Peyer's patch (tissue), 4 donors: ENCODE results near the gene DENND1B. TPM values are rescaled to one million over a fixed set of nuclear protein-coding genes. Genes with fewer than 3 reads are reported as not detected.

Experiments used
- DNase-seq, 3 donors: peaks; one replicate each; pipeline ENCODE4 v3.0.0-alpha.2; 2017 to 2019
- H3K27ac ChIP-seq, 4 donors: fragments of 200-600 bp; sonication (generic); one replicate each; pipeline ENCODE4 v1.5.1; 2016 to 2019
- H3K27me3 ChIP-seq, 2 donors: fragments of 200-600 bp; sonication (generic); one replicate each; pipeline ENCODE4 v1.5.1; 2019
- H3K36me3 ChIP-seq, 3 donors: fragments of 200-600 bp; sonication (generic); one replicate each; pipeline ENCODE4 v1.5.1; 2016 to 2019
- H3K4me1 ChIP-seq, 4 donors: fragments of 200-600 bp; sonication (generic); one replicate each; pipeline ENCODE4 v1.5.1; 2016 to 2019
- H3K4me3 ChIP-seq, 4 donors: fragments of 200-600 bp; sonication (generic); 1 replicate in 3 of 4; 2 replicates in 1 of 4; pipeline ENCODE4 v1.5.1; 2016 to 2019; ENCODE audit warnings: mild to moderate bottlenecking in 1 of 4
- H3K9me3 ChIP-seq, 4 donors: fragments of 200-600 bp; sonication (generic); one replicate each; pipeline ENCODE4 v1.5.1; 2016 to 2019; ENCODE audit warnings: mild to moderate bottlenecking in 1 of 4
- POLR2A ChIP-seq, 2 donors: fragments of 450-650 bp; IDR thresholded peaks; one replicate each; pipeline ENCODE4 v1.5.1; 2017; ENCODE audit warnings: antibody characterized with exemption in 2 of 2, mild to moderate bottlenecking in 2 of 2, moderate library complexity in 2 of 2
- total RNA-seq, 4 donors: library from RNA; depleted of rRNA; stranded (reverse); fragments of >200 nt; gene quantifications; one replicate each; pipeline ENCODE4 v1.1.0, GENCODE V29; 2016
- TF ChIP-seq, protein P1 (sequence below), 6 experiments: fragments of 450-650 bp in 4 of 6; fragments of 200-600 bp in 2 of 6; sonication (generic) in 1 of 6; IDR thresholded peaks; one replicate each; pipeline ENCODE4 v1.5.1; 2017 to 2019; ENCODE audit warnings: antibody characterized with exemption in 6 of 6, mild to moderate bottlenecking in 3 of 6, moderate library complexity in 1 of 6

The DENND1B gene
- total RNA-seq, 4 donors from 2014 or later: 46.2 to 84.2 (median 69.3) TPM

DNA sequence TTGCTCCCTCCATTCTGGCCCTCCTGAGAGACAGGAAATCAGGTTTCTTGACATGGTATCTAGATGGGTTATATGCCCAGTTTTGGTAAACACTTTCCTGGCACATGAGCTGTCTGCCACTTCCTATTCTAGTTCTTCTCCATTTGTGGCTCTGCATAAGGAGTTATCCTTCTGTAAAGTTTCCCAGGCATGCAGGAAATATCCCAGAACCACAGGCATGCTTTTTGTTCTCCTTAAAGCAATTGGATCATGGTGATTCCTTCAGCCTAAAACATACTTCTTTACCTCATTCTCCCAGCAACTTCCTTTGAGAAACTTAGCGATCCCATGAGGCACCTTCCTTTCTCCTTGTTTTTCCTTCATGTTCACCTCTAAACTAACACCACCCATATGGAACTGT is 307.4 kb downstream of the DENND1B start:
- TF ChIP-seq POLR2A (IDR thresholded peaks at IDR 0.05): no peak
- TF ChIP-seq, protein P1, sequence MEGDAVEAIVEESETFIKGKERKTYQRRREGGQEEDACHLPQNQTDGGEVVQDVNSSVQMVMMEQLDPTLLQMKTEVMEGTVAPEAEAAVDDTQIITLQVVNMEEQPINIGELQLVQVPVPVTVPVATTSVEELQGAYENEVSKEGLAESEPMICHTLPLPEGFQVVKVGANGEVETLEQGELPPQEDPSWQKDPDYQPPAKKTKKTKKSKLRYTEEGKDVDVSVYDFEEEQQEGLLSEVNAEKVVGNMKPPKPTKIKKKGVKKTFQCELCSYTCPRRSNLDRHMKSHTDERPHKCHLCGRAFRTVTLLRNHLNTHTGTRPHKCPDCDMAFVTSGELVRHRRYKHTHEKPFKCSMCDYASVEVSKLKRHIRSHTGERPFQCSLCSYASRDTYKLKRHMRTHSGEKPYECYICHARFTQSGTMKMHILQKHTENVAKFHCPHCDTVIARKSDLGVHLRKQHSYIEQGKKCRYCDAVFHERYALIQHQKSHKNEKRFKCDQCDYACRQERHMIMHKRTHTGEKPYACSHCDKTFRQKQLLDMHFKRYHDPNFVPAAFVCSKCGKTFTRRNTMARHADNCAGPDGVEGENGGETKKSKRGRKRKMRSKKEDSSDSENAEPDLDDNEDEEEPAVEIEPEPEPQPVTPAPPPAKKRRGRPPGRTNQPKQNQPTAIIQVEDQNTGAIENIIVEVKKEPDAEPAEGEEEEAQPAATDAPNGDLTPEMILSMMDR (IDR thresholded peaks at IDR 0.05): no peak
- no peaks in the 10 kb centered on the region for H3K36me3 ChIP-seq

DNA sequence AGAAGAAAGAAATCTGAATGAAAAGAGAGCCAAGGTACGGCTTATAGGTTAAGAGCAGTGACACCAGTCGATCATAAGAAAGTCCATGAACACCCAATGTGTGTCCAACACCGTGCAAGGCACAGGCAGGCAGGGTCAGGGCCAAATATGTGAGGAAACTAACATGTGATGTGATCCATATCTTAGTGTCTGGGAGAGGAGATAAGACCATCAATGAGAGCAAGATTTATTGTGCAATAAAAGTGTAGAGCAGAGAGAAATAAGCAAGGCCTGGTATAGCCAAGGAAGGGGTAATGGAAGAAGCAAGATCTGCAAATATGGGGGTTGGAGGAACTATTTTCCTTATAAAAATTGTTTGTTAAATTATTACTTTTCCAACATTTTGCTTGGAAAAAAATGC is 308.5 kb downstream of the DENND1B start:
- H3K4me1 ChIP-seq: peaks cover 0 to 19% (median 0%) of the 10 kb centered on the region in 4 donors
- no peaks in the 10 kb centered on the region for H3K27me3 ChIP-seq
- H3K27ac ChIP-seq: no peak overlapping the region
- TF ChIP-seq, protein P1 (IDR thresholded peaks at IDR 0.05): no peak
- no peak for TF ChIP-seq POLR2A (IDR thresholded peaks at IDR 0.05)
- H3K9me3 ChIP-seq: no peaks in the 10 kb centered on the region
- no peak for DNase-seq
- no peak overlapping the region for H3K4me3 ChIP-seq
- no peaks in the 10 kb centered on the region for H3K36me3 ChIP-seq

More for the DNA sequence above, 307.4 kb downstream of the DENND1B start:
- peaks cover 0 to 19% (median 0%) of the 10 kb centered on the region in 4 donors for H3K4me1 ChIP-seq
- H3K27me3 ChIP-seq: no peaks in the 10 kb centered on the region
- no peak for DNase-seq
- no peaks in the 10 kb centered on the region for H3K9me3 ChIP-seq
- H3K4me3 ChIP-seq: no peak overlapping the region
- no peak overlapping the region for H3K27ac ChIP-seq

DNA sequence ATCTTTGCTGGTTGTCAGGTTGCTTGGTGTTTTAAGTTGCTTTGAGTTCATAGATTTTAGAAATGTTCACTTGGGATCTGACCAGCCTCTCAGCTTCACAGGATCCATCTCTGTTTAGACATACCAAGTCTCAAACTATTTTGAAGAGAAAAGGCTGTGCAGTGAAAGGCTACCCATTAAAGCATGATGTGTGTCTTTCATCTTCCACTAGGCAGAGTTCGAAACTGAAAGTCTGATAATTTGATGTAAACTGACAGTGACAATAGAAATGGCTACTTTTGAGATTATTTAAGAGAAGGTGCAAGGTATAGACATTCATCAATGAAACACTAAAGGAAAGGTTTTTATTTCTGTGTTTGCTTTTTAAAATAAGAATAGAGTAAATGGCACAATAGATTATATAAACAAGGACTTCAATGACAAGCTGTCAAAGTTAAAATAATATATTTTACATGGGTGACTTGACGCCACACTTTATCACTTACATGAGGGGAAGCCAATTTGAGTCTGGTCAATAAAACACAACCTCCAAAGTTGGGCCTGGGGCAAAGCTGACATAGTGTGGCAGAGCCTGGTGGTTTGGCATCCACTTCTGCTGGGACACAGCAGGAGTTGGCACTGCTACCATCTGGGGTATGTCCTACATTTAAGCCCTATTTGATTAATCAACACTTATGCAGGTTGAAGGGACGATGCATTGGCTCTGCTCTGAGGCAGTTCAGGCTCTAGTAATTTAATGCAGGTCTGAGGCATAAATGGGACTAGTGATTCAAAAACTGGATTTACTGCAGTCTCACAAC is 309.6 kb downstream of the DENND1B start:
- Histone ChIP-seq H3K27me3 (no peaks in the 10 kb centered on the region), H3K9me3 (no peaks in the 10 kb centered on the region), H3K36me3 (no peaks in the 10 kb centered on the region), H3K4me1 (peaks cover 0 to 19% (median 0%) of the 10 kb centered on the region in 4 donors), H3K27ac (no peak overlapping the region), H3K4me3 (no peak overlapping the region)
- DNase-seq: no peak
- TF ChIP-seq, protein P1 (IDR thresholded peaks at IDR 0.05): no peak
- no peak for TF ChIP-seq POLR2A (IDR thresholded peaks at IDR 0.05)

DNA sequence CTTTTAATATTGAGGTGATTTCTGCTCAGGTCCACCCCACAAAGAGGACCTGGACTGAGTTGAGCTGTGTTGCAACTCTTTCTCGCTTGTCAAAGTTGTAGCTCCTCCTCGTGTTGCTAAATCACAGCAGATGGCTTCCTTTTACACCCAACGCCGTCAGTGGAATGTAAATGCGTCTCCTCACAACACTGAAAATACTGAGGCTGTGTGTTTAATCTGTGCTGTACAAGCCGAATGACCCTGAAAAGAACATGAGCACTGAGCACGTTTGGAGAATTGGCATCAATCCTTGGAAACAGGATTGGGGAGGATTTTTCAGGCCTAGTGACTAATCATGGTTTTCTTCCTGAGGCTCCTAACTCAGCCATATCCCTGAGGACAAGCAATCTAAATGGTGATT is 311.2 kb downstream of the DENND1B start:
- H3K27ac ChIP-seq: no peak overlapping the region
- no peaks in the 10 kb centered on the region for H3K9me3 ChIP-seq
- H3K4me3 ChIP-seq: no peak overlapping the region
- no peak for TF ChIP-seq POLR2A (IDR thresholded peaks at IDR 0.05)
- TF ChIP-seq, protein P1 (IDR thresholded peaks at IDR 0.05): no peak
- H3K36me3 ChIP-seq: no peaks in the 10 kb centered on the region
- no peaks in the 10 kb centered on the region for H3K27me3 ChIP-seq
- H3K4me1 ChIP-seq: peaks cover 0 to 19% (median 0%) of the 10 kb centered on the region in 4 donors
- DNase-seq: no peak

DNA sequence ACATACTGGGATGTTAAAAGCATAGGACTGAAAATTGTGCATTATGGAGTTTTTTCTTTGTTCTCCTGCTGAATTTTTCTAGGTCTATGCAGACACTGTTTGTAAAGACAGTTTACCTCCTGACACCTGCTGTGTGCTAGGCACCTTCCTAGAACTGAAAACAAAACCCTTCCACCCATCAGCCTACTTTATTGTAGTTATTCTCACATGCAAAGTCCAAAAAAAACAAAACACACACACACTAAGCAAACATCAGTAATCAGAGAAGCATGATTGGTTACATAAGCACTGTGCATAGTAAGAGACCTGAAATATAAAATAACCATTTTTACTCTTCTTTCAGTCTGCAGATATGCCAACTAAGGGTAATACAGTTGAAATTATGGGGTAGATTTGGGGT is 312.1 kb downstream of the DENND1B start:
- H3K9me3 ChIP-seq: no peaks in the 10 kb centered on the region
- no peak for DNase-seq
- TF ChIP-seq, protein P1 (IDR thresholded peaks at IDR 0.05): no peak
- TF ChIP-seq POLR2A (IDR thresholded peaks at IDR 0.05): no peak
- H3K4me1 ChIP-seq: peaks cover 0 to 17% (median 0%) of the 10 kb centered on the region in 4 donors
- no peak overlapping the region for H3K4me3 ChIP-seq
- no peaks in the 10 kb centered on the region for H3K27me3 ChIP-seq
- no peak overlapping the region for H3K27ac ChIP-seq
- no peaks in the 10 kb centered on the region for H3K36me3 ChIP-seq
